GM23248 (cell line): Measurements from ENCODE around the gene PYCR2.

Experiments used
- EZH2 ChIP-seq: fragments of 200-600 bp; sonication (generic); IDR thresholded peaks from 2 replicates; pipeline ENCODE4 v1.6.1; 2018; ENCODE audit warnings: antibody characterized with exemption, mild to moderate bottlenecking; ENCODE audit not compliant: insufficient read depth, poor library complexity, severe bottlenecking
- EZH2phosphoT487 ChIP-seq: fragments of 200-600 bp; sonication (generic); IDR thresholded peaks from 2 replicates; pipeline ENCODE4 v1.6.1; 2018; ENCODE audit warnings: antibody characterized with exemption, moderate library complexity, mild to moderate bottlenecking, low read depth; ENCODE audit not compliant: insufficient read depth

- TF ChIP-seq EZH2 (no peak), EZH2phosphoT487 (no peak)
Measured at GRCh38 chr1:225944951-225945350, 20.9 kb upstream of the PYCR2 start.
